Ovary (tissue), 3 donors: Measurements from ENCODE around the gene KDM5A.

Experiments
- CTCF ChIP-seq, 3 donors: fragments of 450-650 bp in 2 of 3; fragments of 200-600 bp in 1 of 3; IDR thresholded peaks; one replicate each; pipeline versions ENCODE4 v1.5.1 to v1.8.0; 2016 to 2022; ENCODE audit warnings: antibody characterized with exemption in 3 of 3, mild to moderate bottlenecking in 1 of 3
- POLR2A ChIP-seq: fragments of 450-650 bp; IDR thresholded peaks from one replicate; pipeline ENCODE4 v1.6.1; 2017; ENCODE audit warnings: antibody characterized with exemption, mild to moderate bottlenecking, moderate library complexity
- donor health status: DM: no; HTN: no; CAD: no.

- TF ChIP-seq CTCF (IDR thresholded peaks at IDR 0.05) (no peak), POLR2A (no peak)
Measured at GRCh38 chr12:367972-368371, 21.1 kb downstream of the KDM5A start.
